GM12873 (cell line): ENCODE data around the gene ARGLU1.

Source experiments
- CTCF ChIP-seq: IDR thresholded peaks from 2 replicates; pipeline ENCODE4 v1.5.1; 2012; ENCODE audit warnings: low read depth, mild to moderate bottlenecking, moderate library complexity, low read length, control low read depth; ENCODE audit not compliant: insufficient read depth; ENCODE audit errors: missing control alignments

ARGLU1 gene

DNA sequence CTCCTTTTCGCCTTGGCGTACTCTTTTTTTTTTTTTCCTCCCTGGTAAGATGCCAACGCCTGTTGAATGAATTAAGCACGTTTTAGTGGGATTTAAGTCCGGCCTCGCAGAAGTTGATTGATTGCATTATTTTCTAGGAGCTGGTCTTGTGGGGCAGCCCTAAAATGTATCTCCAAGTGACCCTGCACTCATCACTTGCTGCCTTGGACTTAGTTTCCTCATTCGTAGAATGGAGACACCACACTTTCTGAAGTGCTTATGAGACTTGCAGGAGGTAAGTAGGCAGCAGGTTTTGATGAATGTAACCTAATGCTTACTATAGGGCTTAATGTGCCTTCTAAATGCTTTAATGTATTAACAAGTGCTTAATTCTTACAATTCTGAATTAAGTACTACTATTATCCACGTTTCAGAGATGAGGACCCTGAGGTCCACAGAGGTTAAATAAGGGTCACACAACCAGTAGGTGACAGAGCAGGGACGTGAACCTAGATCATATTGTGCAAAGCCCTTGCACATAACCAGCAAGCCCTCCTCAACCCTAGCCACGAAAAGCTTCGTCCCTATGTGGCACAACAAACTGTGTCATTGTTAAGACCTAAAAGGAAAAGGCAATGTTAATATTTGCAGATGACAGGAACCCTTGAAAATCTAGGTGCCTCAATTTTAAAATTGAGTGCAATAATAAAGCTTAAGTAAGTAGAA lies 514 bp upstream of the ARGLU1 start:
- no peak for TF ChIP-seq CTCF

GRCh38 chr13:106566641-106567473 lies 1.1 kb downstream of the ARGLU1 start:
- TF ChIP-seq CTCF = no peak

DNA sequence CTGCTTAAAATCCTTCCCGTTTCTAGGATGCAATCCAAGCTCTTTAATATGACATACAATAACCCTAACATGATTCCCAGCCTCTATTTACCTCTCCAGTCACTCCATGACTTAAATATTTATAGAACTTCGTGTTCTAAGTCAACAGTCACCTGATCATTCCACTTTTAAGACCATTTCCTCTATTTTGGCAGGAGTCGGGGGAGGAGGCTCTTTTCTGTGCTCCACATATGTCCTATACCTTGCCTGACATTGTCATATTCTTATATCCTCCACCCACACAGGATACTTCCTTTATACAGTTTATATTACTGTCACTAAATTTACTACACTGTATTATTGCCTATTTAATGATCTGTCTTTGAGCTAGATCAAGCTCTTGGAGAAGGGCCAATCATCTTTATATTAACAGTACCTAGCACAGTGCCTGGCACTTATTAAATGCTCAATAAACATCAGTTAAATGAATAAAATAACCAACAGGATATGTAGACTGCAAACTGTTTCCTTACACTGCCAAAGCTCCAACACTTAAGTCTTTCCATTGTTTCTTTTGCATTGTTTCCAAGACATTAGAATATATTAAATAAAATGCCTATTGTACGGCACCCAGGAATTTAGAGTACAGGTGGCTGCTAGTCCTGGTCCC lies 2.7 kb downstream of the ARGLU1 start:
- TF ChIP-seq CTCF = no peak

- TF ChIP-seq CTCF = no peak
Measured at GRCh38 chr13:106562301-106562700, 5.6 kb downstream of the ARGLU1 start.

- TF ChIP-seq CTCF = no peak
Measured at GRCh38 chr13:106561551-106562170, 6.3 kb downstream of the ARGLU1 start.

DNA sequence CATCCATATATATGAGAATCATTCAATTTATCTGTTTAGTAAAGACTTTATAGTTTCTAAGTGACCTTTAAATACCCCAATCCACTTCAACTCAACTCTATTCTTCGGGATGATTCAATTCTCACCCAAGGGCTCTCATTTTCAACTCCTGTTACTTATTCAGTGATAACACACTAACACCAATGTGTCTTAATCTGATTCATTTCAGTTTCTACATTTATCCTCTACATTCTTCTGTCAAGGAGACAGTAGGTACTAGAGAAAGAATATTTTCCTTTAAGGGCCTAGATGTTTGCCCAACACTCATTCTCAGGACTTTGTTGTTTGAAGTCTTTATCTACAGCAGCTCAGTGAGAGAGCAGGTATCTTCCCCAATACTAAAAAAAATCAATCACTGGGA lies 7.1 kb downstream of the ARGLU1 start:
- no peak for TF ChIP-seq CTCF

DNA sequence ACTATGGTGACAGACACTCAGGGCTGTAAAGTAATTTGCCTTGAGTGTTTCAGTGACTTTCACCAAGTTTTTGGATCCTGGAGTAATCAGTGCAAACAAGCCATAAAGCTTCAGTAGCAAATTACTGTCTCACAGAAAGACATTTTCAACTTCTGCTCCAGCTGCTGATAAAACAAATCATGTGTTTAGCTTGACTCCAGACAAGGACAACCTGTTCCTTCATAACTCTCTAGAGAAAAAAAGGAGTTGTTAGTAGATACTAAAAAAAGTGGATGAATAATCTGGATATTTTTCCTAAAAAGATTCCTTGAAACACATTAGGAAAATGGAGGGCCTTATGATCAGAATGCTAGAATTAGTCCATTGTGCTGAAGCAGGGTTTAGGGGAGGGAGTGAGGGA lies 9.4 kb downstream of the ARGLU1 start:
- no peak for TF ChIP-seq CTCF
